Measurements from ENCODE around the gene GEMIN5. TPM values are rescaled to one million over a fixed set of nuclear protein-coding genes. Genes with fewer than 3 reads are reported as not detected.
"Not testable (repeated sequence)": the region's sequence is repeated elsewhere in the genome, so short reads cannot be mapped to it uniquely, and the experiment has no call there.

The GEMIN5 gene, protein sequence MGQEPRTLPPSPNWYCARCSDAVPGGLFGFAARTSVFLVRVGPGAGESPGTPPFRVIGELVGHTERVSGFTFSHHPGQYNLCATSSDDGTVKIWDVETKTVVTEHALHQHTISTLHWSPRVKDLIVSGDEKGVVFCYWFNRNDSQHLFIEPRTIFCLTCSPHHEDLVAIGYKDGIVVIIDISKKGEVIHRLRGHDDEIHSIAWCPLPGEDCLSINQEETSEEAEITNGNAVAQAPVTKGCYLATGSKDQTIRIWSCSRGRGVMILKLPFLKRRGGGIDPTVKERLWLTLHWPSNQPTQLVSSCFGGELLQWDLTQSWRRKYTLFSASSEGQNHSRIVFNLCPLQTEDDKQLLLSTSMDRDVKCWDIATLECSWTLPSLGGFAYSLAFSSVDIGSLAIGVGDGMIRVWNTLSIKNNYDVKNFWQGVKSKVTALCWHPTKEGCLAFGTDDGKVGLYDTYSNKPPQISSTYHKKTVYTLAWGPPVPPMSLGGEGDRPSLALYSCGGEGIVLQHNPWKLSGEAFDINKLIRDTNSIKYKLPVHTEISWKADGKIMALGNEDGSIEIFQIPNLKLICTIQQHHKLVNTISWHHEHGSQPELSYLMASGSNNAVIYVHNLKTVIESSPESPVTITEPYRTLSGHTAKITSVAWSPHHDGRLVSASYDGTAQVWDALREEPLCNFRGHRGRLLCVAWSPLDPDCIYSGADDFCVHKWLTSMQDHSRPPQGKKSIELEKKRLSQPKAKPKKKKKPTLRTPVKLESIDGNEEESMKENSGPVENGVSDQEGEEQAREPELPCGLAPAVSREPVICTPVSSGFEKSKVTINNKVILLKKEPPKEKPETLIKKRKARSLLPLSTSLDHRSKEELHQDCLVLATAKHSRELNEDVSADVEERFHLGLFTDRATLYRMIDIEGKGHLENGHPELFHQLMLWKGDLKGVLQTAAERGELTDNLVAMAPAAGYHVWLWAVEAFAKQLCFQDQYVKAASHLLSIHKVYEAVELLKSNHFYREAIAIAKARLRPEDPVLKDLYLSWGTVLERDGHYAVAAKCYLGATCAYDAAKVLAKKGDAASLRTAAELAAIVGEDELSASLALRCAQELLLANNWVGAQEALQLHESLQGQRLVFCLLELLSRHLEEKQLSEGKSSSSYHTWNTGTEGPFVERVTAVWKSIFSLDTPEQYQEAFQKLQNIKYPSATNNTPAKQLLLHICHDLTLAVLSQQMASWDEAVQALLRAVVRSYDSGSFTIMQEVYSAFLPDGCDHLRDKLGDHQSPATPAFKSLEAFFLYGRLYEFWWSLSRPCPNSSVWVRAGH (N-terminal part only)
- 10 to 100 TPM; 32.9 to 33.0 TPM for total RNA-seq

GRCh38 chr5:154937718-154938466 is at the start of gene GEMIN5:
Gene GEMIN5, minus strand, starts transcription at chr5:154938211. Its CDS starts 78 bp downstream, at chr5:154938133.
- peaks cover 50% of the 10 kb centered on the region for H3K4me1 Mint-ChIP-seq
- peak within 1 kb of the TSS; percentile 77 for H3K27ac Mint-ChIP-seq
- DNase-seq (peak; percentile 92), ATAC-seq (peak; percentile 91)
- intact Hi-C loops (cut with DNase I, micrococcal nuclease) = loop anchor here (1.0 to 5.0 kb wide), 3 partner anchors 80 to 901 kb away; partner anchors contain the start of genes CNOT8 (in 1 of the 2), FAM114A2 (in 1 of the 2), LARP1 (in 1 of the 2) and MFAP3 (in 1 of the 2)
- peaks cover 18% of the 10 kb centered on the region for H3K36me3 Mint-ChIP-seq (ENCODE audit: low read depth)
- no peaks in the 10 kb centered on the region for H3K9me3 Mint-ChIP-seq (ENCODE audit: low read depth)
- ChIA-PET CTCF (interaction anchor here (0.8 to 1.7 kb wide), 4 partner anchors 11 to 288 kb away, joined by 3 to 5 read pairs (median 4); no protein-coding TSS in a partner anchor), POLR2A (interaction anchor here (0.5 to 1.7 kb wide), 3 partner anchors 79 to 209 kb away, joined by 3 to 5 read pairs (median 3); partner anchors contain the start of gene CNOT8)
- peak within 1 kb of the TSS; percentile 86 for H3K4me3 Mint-ChIP-seq
- no peaks in the 10 kb centered on the region for H3K27me3 Mint-ChIP-seq

GRCh38 chr5:154986151-154986550 is 48.1 kb upstream of the GEMIN5 start:
- Mint-ChIP-seq H3K27ac (no peak overlapping the region), H3K27me3 (peaks cover 9% of the 10 kb centered on the region), H3K4me3 (no peak overlapping the region), H3K9me3 (ENCODE audit: low read depth) (no peaks in the 10 kb centered on the region), H3K4me1 (no peaks in the 10 kb centered on the region), H3K36me3 (ENCODE audit: low read depth) (no peaks in the 10 kb centered on the region)
- DNase-seq (no peak), ATAC-seq (no peak)
- intact Hi-C loops (cut with DNase I, micrococcal nuclease) = no loop called here
- POLR2A ChIA-PET = no interaction called here
- CTCF ChIA-PET = interaction anchor here (1.4 kb wide), 1 partner anchor 14 kb away, joined by 3 read pairs; no protein-coding TSS in a partner anchor

- intact Hi-C loops (cut with DNase I, micrococcal nuclease) = no loop called here
- Mint-ChIP-seq H3K27me3 (peaks cover 9% of the 10 kb centered on the region), H3K9me3 (ENCODE audit: low read depth) (no peaks in the 10 kb centered on the region), H3K27ac (no peak overlapping the region), H3K4me1 (no peaks in the 10 kb centered on the region), H3K36me3 (ENCODE audit: low read depth) (no peaks in the 10 kb centered on the region), H3K4me3 (no peak overlapping the region)
- ATAC-seq (no peak), DNase-seq (no peak)
- ChIA-PET POLR2A (no interaction called here), CTCF (interaction anchor here (1.2 to 1.4 kb wide), 2 partner anchors 9 to 13 kb away, joined by 3 read pairs; no protein-coding TSS in a partner anchor)
Measured at GRCh38 chr5:154984946-154985516, 47.0 kb upstream of the GEMIN5 start.

GRCh38 chr5:154978294-154978693 is 40.3 kb upstream of the GEMIN5 start:
- ATAC-seq; H3K27me3 Mint-ChIP-seq; CTCF ChIA-PET; DNase-seq; H3K27ac Mint-ChIP-seq; POLR2A ChIA-PET; intact Hi-C loops (cut with DNase I, micrococcal nuclease); H3K4me1 Mint-ChIP-seq; H3K4me3 Mint-ChIP-seq; H3K9me3 Mint-ChIP-seq (ENCODE audit: low read depth): not testable (repeated sequence)
- peaks cover 12% of the 10 kb centered on the region for H3K36me3 Mint-ChIP-seq (ENCODE audit: low read depth)

DNA sequence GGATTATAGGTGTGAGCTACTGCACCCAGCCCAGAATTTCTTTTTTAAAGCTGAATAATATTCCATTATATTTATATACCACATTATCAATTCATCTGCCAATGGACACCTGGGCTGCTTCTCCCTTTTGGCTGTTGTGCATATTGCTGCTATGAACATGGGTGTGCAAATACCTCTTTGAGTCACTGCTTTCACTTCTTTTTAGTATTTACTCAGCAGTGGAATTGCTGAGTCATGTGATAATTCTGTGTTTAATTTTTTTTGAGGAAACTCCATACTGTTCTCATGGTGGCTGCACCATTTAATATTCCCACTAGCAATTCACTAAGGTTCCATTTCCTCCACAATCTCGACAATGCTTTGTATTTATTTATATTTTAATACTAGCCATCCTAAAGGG is 39.4 kb upstream of the GEMIN5 start:
- ChIA-PET POLR2A (no interaction called here), CTCF (no interaction called here)
- DNase-seq (no peak), ATAC-seq (peak; percentile 55)
- intact Hi-C loops (cut with DNase I, micrococcal nuclease) = no loop called here
- Mint-ChIP-seq H3K4me1 (peaks cover 3% of the 10 kb centered on the region), H3K27ac (no peak overlapping the region), H3K4me3 (no peak overlapping the region), H3K36me3 (ENCODE audit: low read depth) (peaks cover 12% of the 10 kb centered on the region), H3K9me3 (ENCODE audit: low read depth) (no peaks in the 10 kb centered on the region), H3K27me3 (no peaks in the 10 kb centered on the region)

DNA sequence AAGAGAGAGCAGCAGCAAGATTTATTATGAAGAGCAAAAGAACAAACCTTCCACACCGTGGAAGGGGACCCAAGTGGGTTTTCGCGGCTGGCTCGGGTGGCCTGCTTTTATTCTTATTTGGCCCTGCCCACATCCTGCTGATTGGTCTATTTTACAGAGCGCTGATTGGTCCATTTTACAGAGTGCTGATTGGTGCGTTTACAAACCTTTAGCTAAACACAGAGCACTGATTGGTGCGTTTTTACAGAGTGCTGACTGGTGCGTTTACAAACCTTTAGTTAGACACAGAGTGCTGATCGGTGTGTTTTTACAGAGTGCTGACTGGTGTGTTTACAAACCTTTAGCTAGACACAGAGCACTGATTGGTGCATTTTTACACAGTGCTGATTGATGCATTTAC is 38.1 kb upstream of the GEMIN5 start:
- POLR2A ChIA-PET; H3K27ac Mint-ChIP-seq; H3K4me1 Mint-ChIP-seq; H3K27me3 Mint-ChIP-seq; ATAC-seq; H3K4me3 Mint-ChIP-seq; H3K9me3 Mint-ChIP-seq (ENCODE audit: low read depth); intact Hi-C loops (cut with DNase I, micrococcal nuclease); DNase-seq: not testable (repeated sequence)
- H3K36me3 Mint-ChIP-seq (ENCODE audit: low read depth) = peaks cover 12% of the 10 kb centered on the region
- CTCF ChIA-PET = interaction anchor here (1.1 kb wide), 1 partner anchor 8 kb away, joined by 3 read pairs; no protein-coding TSS in a partner anchor

GRCh38 chr5:154972476-154973080 is 34.6 kb upstream of the GEMIN5 start:
- CTCF ChIA-PET = interaction anchor here (0.6 to 1.4 kb wide), 5 partner anchors 13 to 202 kb away, joined by 3 to 4 read pairs (median 3); no protein-coding TSS in a partner anchor

DNA sequence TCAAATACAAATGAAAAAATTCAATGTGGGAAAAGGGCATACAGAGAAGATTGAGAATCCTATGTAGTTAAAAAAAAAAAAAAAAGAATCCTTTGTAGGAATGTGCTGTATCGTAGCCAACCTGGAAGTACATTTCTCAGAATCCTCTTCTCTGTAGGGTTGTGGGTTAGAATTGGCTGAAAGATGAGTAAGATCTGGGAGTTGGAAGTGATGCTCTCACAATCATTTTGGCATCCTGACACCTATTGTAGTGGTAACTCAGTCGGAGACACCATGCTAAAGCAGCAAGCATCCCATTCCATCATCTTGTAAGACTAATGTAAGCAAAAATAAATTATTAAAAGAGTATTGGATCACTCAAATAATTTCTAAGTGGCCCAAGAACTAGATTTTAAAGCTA is 33.5 kb upstream of the GEMIN5 start:
- ChIA-PET CTCF (interaction anchor here (1.0 kb wide), 2 partner anchors 14 to 56 kb away, joined by 3 to 4 read pairs; no protein-coding TSS in a partner anchor), POLR2A (no interaction called here)
- DNase-seq = no peak
- H3K4me1 Mint-ChIP-seq = no peaks in the 10 kb centered on the region
- no peak for ATAC-seq
- peaks cover 24% of the 10 kb centered on the region for H3K36me3 Mint-ChIP-seq (ENCODE audit: low read depth)
- H3K27ac Mint-ChIP-seq = no peak overlapping the region
- H3K27me3 Mint-ChIP-seq = no peaks in the 10 kb centered on the region
- H3K4me3 Mint-ChIP-seq = no peak overlapping the region
- H3K9me3 Mint-ChIP-seq (ENCODE audit: low read depth) = no peaks in the 10 kb centered on the region
- intact Hi-C loops (cut with DNase I, micrococcal nuclease) = no loop called here

More at GRCh38 chr5:154972476-154973080, 34.6 kb upstream of the GEMIN5 start:
- H3K27me3 Mint-ChIP-seq = no peaks in the 10 kb centered on the region
- peaks cover 3% of the 10 kb centered on the region for H3K4me1 Mint-ChIP-seq
- H3K4me3 Mint-ChIP-seq = no peak overlapping the region
- H3K27ac Mint-ChIP-seq = no peak overlapping the region
- POLR2A ChIA-PET = interaction anchor here (0.7 kb wide), 1 partner anchor 31 kb away, joined by 3 read pairs; no protein-coding TSS in a partner anchor
- intact Hi-C loops (cut with DNase I, micrococcal nuclease) = no loop called here
- H3K9me3 Mint-ChIP-seq (ENCODE audit: low read depth) = no peaks in the 10 kb centered on the region
- DNase-seq (peak; percentile 29), ATAC-seq (no peak)
- H3K36me3 Mint-ChIP-seq (ENCODE audit: low read depth) = peaks cover 20% of the 10 kb centered on the region

DNA sequence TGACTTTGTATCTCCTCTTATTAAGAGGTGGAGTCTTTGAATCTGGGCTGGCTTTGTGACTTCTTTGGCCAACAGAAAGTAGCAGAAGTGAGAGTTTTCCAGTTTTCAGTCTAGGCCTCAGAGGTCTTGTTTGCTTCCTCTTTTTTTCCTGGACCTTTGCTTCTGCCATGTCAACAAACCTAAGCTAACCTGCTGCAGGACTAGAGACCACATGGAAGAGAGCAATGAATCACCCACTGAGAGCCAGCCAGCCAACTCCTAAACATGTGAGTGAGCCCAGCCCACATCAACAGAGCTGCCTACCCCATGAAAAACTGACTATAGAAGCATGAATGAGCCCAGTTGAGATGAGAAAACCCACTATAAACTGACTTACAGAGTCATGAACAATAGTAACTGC is 32.7 kb upstream of the GEMIN5 start:
- Mint-ChIP-seq H3K4me3 (no peak overlapping the region), H3K27me3 (no peaks in the 10 kb centered on the region), H3K4me1 (no peaks in the 10 kb centered on the region), H3K27ac (no peak overlapping the region), H3K9me3 (ENCODE audit: low read depth) (no peaks in the 10 kb centered on the region), H3K36me3 (ENCODE audit: low read depth) (peaks cover 23% of the 10 kb centered on the region)
- DNase-seq (no peak), ATAC-seq (no peak)
- intact Hi-C loops (cut with DNase I, micrococcal nuclease) = no loop called here
- ChIA-PET POLR2A (no interaction called here), CTCF (no interaction called here)

DNA sequence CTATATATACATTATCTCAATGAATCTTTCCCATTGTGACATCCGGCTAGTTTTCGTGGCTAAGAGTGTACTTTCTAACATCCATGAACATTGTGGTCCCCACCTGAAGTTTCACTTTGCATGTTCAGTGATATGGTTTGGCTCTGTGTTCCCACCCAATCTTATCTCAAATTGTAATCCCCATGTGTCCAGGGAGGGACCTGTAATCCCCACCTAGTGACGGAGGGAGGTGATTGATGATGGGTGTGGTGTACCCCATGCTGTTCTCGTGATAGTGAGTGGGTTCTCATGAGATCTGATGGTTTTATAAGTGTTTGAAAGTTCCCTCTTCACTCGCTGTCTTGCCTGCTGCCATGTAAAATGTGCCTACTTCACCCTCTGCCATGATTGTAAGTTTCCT is 30.9 kb upstream of the GEMIN5 start:
- POLR2A ChIA-PET = no interaction called here
- intact Hi-C loops (cut with DNase I, micrococcal nuclease) = no loop called here
- no peak overlapping the region for H3K4me3 Mint-ChIP-seq
- CTCF ChIA-PET = interaction anchor here (0.5 to 1.5 kb wide), 2 partner anchors 37 to 358 kb away, joined by 3 read pairs; no protein-coding TSS in a partner anchor
- H3K36me3 Mint-ChIP-seq (ENCODE audit: low read depth) = peaks cover 16% of the 10 kb centered on the region
- H3K27ac Mint-ChIP-seq = no peak overlapping the region
- no peak for ATAC-seq
- no peaks in the 10 kb centered on the region for H3K4me1 Mint-ChIP-seq
- no peaks in the 10 kb centered on the region for H3K9me3 Mint-ChIP-seq (ENCODE audit: low read depth)
- no peak for DNase-seq
- no peaks in the 10 kb centered on the region for H3K27me3 Mint-ChIP-seq

Measured in activated CD4-positive, alpha-beta T cell treated with anti-CD3 and anti-CD28 coated beads for 36 hours (primary cell).